RKO (cell line): Measurements from ENCODE around the gene YAP1.

Experiments
- DNase-seq: peaks from one replicate; pipeline ENCODE4 v3.0.0-alpha.2; 2016; ENCODE audit warnings: low spot score

Gene YAP1

DNA sequence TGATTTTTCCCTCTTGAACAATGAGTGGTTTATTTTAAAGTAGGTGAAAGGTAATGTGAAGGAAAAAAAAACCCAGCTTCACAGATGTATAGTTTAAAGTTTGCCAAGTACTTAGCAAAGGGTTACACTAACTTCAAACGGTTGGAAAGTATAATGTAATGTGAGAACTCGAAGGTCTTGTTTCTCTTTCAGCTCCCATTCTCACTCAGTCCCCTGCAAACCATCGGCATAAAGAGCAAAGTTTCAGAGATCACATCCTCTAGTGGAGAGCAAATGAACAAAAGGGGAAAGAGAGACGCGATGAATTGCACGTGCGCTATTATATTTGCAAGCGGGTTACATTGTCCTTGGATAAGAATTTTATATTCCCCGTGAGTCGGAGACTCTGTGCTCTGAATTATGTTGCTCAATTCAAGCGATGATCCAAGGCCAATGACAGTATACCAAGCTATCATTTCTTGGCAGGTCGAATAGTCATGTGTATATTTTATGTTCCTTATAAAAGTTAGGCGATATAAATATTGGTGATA, 169.5 kb downstream of the YAP1 start:
- DNase-seq, result no peak

- no peak for DNase-seq
These were observed 170.1 kb downstream of the YAP1 start for GRCh38 chr11:102280245-102280833.
